ENCODE measurements around the gene ERCC6L.

Gene ERCC6L

GRCh38 chrX:72265263-72265662, 26.4 kb upstream of the ERCC6L start:
- DNase-seq (ENCODE audit: low spot score) = no peak
- in situ Hi-C loops (cut with MboI; ENCODE audit: low pct_unique_long_range_greater_than_20kb, low sequenced_read_pairs, unreplicated experiment) = no loop called here
- no peak for TF ChIP-seq CTCF (IDR thresholded peaks at IDR 0.05; ENCODE audit: extremely low read depth, insufficient read depth, missing control alignments)

- in situ Hi-C loops (cut with MboI; ENCODE audit: low pct_unique_long_range_greater_than_20kb, low sequenced_read_pairs, unreplicated experiment) = no loop called here
- DNase-seq (ENCODE audit: low spot score) = no peak
- no peak for TF ChIP-seq CTCF (IDR thresholded peaks at IDR 0.05; ENCODE audit: extremely low read depth, insufficient read depth, missing control alignments)
These were observed 23.2 kb upstream of the ERCC6L start for GRCh38 chrX:72262077-72262476.

DNA sequence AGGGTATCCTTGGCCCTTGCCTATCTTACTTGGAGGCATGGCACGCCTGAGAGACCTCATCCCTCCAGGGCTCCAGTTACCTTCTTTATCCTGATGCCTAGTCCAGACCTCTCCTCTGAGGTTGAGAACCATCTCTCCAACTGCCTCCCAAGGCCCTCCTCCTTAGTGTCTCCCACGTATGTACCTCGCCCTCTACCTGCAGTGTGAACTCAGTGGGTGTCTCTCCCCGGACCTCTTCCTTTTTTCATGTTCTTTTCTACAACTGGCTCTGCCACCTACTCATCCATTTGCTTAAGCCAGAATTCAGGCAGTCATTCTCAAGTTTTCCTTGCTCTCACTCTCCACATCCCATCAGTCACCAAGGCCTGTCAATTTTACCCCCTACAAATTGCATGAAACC, 21.6 kb upstream of the ERCC6L start:
- in situ Hi-C loops (cut with MboI; ENCODE audit: low pct_unique_long_range_greater_than_20kb, low sequenced_read_pairs, unreplicated experiment) = no loop called here
- DNase-seq (ENCODE audit: low spot score) = no peak
- TF ChIP-seq CTCF (IDR thresholded peaks at IDR 0.05; ENCODE audit: extremely low read depth, insufficient read depth, missing control alignments) = no peak

DNA sequence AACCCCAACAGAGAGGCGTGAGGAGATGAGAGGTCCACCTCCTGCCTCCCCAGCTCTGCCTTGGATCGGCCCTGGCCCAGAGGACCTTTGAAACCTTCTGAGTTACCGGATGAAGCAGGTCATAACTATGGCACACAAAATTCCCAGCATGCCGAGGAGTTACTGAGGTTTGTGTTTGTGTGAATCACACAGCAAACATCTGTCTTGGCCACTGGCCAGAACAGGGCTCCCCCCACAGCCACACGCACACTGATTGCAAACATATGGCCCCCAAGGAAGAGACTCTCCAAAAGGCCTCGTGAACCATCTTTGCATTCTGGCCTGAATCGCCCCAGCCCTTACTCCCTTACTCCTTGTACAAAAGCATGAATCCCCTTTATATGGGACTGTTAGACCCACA, 19.3 kb upstream of the ERCC6L start:
- in situ Hi-C loops (cut with MboI; ENCODE audit: low pct_unique_long_range_greater_than_20kb, low sequenced_read_pairs, unreplicated experiment) = no loop called here
- no peak for TF ChIP-seq CTCF (IDR thresholded peaks at IDR 0.05; ENCODE audit: extremely low read depth, insufficient read depth, missing control alignments)
- DNase-seq (ENCODE audit: low spot score) = no peak

DNA sequence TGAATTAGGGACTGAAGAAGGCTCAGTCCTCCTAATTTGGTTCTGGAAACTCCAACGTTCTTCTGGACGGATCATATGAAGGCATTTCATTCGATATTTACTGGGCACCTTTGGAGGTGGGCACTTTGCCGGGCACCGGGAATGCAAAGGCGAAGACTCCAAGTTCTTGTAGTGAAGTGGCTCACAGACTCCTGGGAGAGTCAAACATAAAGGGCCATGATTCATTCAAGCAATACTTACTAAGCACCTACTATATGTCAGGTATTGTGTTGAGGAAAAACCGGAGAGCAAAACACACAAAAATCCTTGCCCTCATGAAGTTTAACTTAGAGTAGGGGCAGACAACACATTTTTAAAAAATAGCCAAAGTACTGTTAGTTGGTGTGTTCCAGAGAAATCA, 17.0 kb upstream of the ERCC6L start:
- no peak for TF ChIP-seq CTCF (IDR thresholded peaks at IDR 0.05; ENCODE audit: extremely low read depth, insufficient read depth, missing control alignments)
- DNase-seq (ENCODE audit: low spot score) = no peak
- in situ Hi-C loops (cut with MboI; ENCODE audit: low pct_unique_long_range_greater_than_20kb, low sequenced_read_pairs, unreplicated experiment) = no loop called here

DNA sequence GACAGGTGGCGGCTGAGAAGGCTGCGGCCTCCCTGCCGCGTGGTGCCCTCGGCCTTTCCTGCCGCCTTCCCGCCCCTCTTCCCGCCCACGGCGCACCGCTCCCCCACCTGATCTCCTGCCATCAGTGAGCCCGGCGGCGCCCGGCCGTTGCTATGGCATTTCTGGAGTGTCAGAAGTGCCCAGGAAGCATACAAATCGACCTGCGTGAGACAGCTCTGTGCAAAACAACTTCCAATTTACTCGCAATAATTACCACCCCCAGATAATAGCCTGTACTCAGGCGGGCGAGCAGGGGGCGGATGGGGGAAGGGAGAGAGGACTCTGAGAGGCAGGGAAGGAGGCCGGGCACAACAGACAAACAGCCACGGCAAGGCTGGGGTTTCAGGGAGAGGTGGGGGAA, 16.6 kb upstream of the ERCC6L start:
- no peak for TF ChIP-seq CTCF (IDR thresholded peaks at IDR 0.05; ENCODE audit: extremely low read depth, insufficient read depth, missing control alignments)
- no peak for DNase-seq (ENCODE audit: low spot score)
- in situ Hi-C loops (cut with MboI; ENCODE audit: low pct_unique_long_range_greater_than_20kb, low sequenced_read_pairs, unreplicated experiment) = no loop called here

GRCh38 chrX:72254816-72255215, 16.0 kb upstream of the ERCC6L start:
- no peak for DNase-seq (ENCODE audit: low spot score)
- no peak for TF ChIP-seq CTCF (IDR thresholded peaks at IDR 0.05; ENCODE audit: extremely low read depth, insufficient read depth, missing control alignments)

More at GRCh38 chrX:72254816-72255215, 16.0 kb upstream of the ERCC6L start:
- in situ Hi-C loops (cut with MboI; ENCODE audit: low pct_unique_long_range_greater_than_20kb, low sequenced_read_pairs, unreplicated experiment) = no loop called here
